GM12878 (cell line): Measurements from ENCODE around the gene EPHA8. TPM values are rescaled to one million over a fixed set of nuclear protein-coding genes. Genes with fewer than 3 reads are reported as not detected.

Experiments used
- ATAC-seq: fragments of 200-7000 bp; cut with Tn5 transposase; 3 replicates; pipeline ENCODE4 v1.9.1; 2020; ENCODE audit warnings: mild to moderate bottlenecking, moderate library complexity
- BruUV-seq: library from RNA; stranded (reverse); fragments of 400-500 nt; replicated peaks from 2 replicates; lab custom pipeline; 2021; lab: Mats Ljungman, UMichigan
- CTCF ChIA-PET: fragments of 300-600 bp; sonication (Branson Sonifier 250); formaldehyde crosslinking; extraction: SDS; loops from one replicate; lab custom pipeline; 2021; ENCODE audit warnings: inconsistent platforms; lab: Yijun Ruan, JAX
- POLR2A ChIA-PET: fragments of 350-600 bp; formaldehyde crosslinking; extraction: SDS; loops from one replicate; lab custom pipeline; 2021; ENCODE audit warnings: inconsistent platforms; lab: Charles Lee
- RAD21 ChIA-PET: fragments of 300-600 bp; sonication (Branson Sonifier 250); formaldehyde crosslinking; loops from one replicate; lab custom pipeline; 2023; ENCODE audit warnings: antibody characterized with exemption; ENCODE audit not compliant: unreplicated experiment; lab: Charles Lee
- SMC1A ChIA-PET: fragments of 300-600 bp; sonication (Branson Sonifier 250); formaldehyde crosslinking; loops from one replicate; lab custom pipeline; 2023; ENCODE audit not compliant: unreplicated experiment, uncharacterized antibody; lab: Charles Lee
- DNase-seq: peaks from one replicate; pipeline ENCODE4 v3.0.0-alpha.2; 2011; ENCODE audit warnings: low read depth, low spot score
- FAIRE-seq: peaks from 3 replicates; lab custom pipeline; 2011; peaks lifted over from hg19 to GRCh38; lab: Jason Lieb, UNC
- H2AFZ ChIP-seq: 2 replicates; pipeline ENCODE4 v1.6.0; 2011; ENCODE audit warnings: low read depth, low read length, control low read depth; ENCODE audit not compliant: control insufficient read depth
- H3K27ac ChIP-seq: 2 replicates; pipeline ENCODE4 v1.5.1; 2011; ENCODE audit warnings: control low read depth; ENCODE audit not compliant: control insufficient read depth, insufficient read depth
- H3K27me3 ChIP-seq, 2 experiments: replicated peaks in 1 of 2; 2 replicates each; pipeline versions ENCODE4 v1.6.0 to v1.6.1; 2011; ENCODE audit warnings: low read length in 1 of 2; ENCODE audit not compliant: control insufficient read depth in 2 of 2, insufficient read depth in 2 of 2
- H3K36me3 ChIP-seq, 2 experiments: 2 replicates each; pipeline ENCODE4 v1.5.1; 2011; ENCODE audit warnings: low read length in 1 of 2; ENCODE audit not compliant: control insufficient read depth in 2 of 2, insufficient read depth in 2 of 2
- H3K4me1 ChIP-seq: 2 replicates; pipeline ENCODE4 v1.6.1; 2011; ENCODE audit warnings: mild to moderate bottlenecking, low read length, moderate library complexity, mixed read lengths; ENCODE audit not compliant: control insufficient read depth, insufficient read depth
- H3K4me2 ChIP-seq: 2 replicates; pipeline ENCODE4 v1.6.0; 2011; ENCODE audit warnings: control low read depth; ENCODE audit not compliant: control insufficient read depth, insufficient read depth
- H3K4me3 ChIP-seq: fragments of 200-600 bp; sonication (generic); 2 replicates; pipeline ENCODE4 v1.5.1; 2016
- H3K79me2 ChIP-seq: 2 replicates; pipeline ENCODE4 v1.6.0; 2011; ENCODE audit warnings: low read length; ENCODE audit not compliant: control insufficient read depth, insufficient read depth
- H3K9ac ChIP-seq: 2 replicates; pipeline ENCODE4 v1.8.0; 2011; ENCODE audit warnings: low read length, control low read depth, mixed read lengths; ENCODE audit not compliant: control insufficient read depth, insufficient read depth
- H3K9me3 ChIP-seq: replicated peaks from 3 replicates; pipeline ENCODE4 v1.5.1; 2011; ENCODE audit warnings: mild to moderate bottlenecking, low read length; ENCODE audit not compliant: control insufficient read depth, insufficient read depth
- H4K20me1 ChIP-seq: 2 replicates; pipeline ENCODE4 v1.6.0; 2011; ENCODE audit not compliant: control insufficient read depth, insufficient read depth
- BACH1 ChIP-seq: fragments of 450-650 bp; IDR thresholded peaks from 2 replicates; pipeline ENCODE4 v1.6.1; 2017; ENCODE audit warnings: mild to moderate bottlenecking, borderline replicate concordance
- BMI1 ChIP-seq: fragments of 450-650 bp; IDR thresholded peaks from 2 replicates; pipeline ENCODE4 v1.6.1; 2016; ENCODE audit warnings: mild to moderate bottlenecking, moderate library complexity, borderline replicate concordance
- CBX5 ChIP-seq: sonication (generic); IDR thresholded peaks from 2 replicates; pipeline ENCODE4 v1.6.1; 2016; ENCODE audit warnings: low read depth, moderate library complexity, mild to moderate bottlenecking, inconsistent platforms
- DPF2 ChIP-seq: fragments of 450-650 bp; IDR thresholded peaks from 2 replicates; pipeline ENCODE4 v1.6.1; 2017; ENCODE audit warnings: mild to moderate bottlenecking
- EGR1 ChIP-seq, 2 experiments: IDR thresholded peaks; 1 replicate in 1 of 2; 2 replicates in 1 of 2; pipeline ENCODE4 v1.6.1; 2011 to 2012; ENCODE audit warnings: low read depth in 2 of 2, low read length in 2 of 2, borderline replicate concordance in 1 of 2, mild to moderate bottlenecking in 1 of 2, moderate library complexity in 1 of 2
- KDM1A ChIP-seq: fragments of 200-600 bp; sonication (generic); IDR thresholded peaks from 2 replicates; pipeline ENCODE4 v1.6.1; 2016; ENCODE audit warnings: borderline replicate concordance
- KLF5 ChIP-seq: fragments of 450-650 bp; IDR thresholded peaks from 2 replicates; pipeline ENCODE4 v1.6.1; 2014; ENCODE audit warnings: mild to moderate bottlenecking; ENCODE audit not compliant: partially characterized antibody
- LARP7 ChIP-seq: fragments of 450-650 bp; IDR thresholded peaks from 2 replicates; pipeline ENCODE4 v1.6.1; 2017; ENCODE audit warnings: mild to moderate bottlenecking
- MEF2B ChIP-seq: fragments of 450-650 bp; IDR thresholded peaks from 2 replicates; pipeline ENCODE4 v1.6.1; 2018; ENCODE audit warnings: mild to moderate bottlenecking, moderate library complexity; ENCODE audit not compliant: partially characterized antibody, poor library complexity, severe bottlenecking
- NR2C1 ChIP-seq: fragments of 450-650 bp; IDR thresholded peaks from 2 replicates; pipeline ENCODE4 v1.6.1; 2017; ENCODE audit warnings: antibody characterized with exemption, mild to moderate bottlenecking, moderate library complexity
- PAX8 ChIP-seq: fragments of 450-650 bp; IDR thresholded peaks from 2 replicates; pipeline ENCODE4 v1.6.1; 2017; ENCODE audit warnings: mild to moderate bottlenecking, moderate library complexity
- PML ChIP-seq: IDR thresholded peaks from 2 replicates; pipeline ENCODE4 v1.6.1; 2012; ENCODE audit warnings: low read length, inconsistent platforms
- WGBS: methylation state at CpG from one replicate; pipeline ENCODE4 v1.1.6; 2016; ENCODE audit warnings: low lambda C conversion rate; ENCODE audit not compliant: insufficient replicate concordance, insufficient coverage; ENCODE audit errors: missing lambda C conversion rate; 5-methylcytosine and 5-hydroxymethylcytosine counted together
- in situ Hi-C: fragments of 300-500 bp; cut with MboI; formaldehyde crosslinking; loops from 9 replicates; pipeline ENCODE4 v1.14.3; 2018; ENCODE audit warnings: mixed read lengths
- intact Hi-C: fragments of 100-400 bp; cut with micrococcal nuclease; formaldehyde crosslinking; loops from one replicate; pipeline ENCODE4 v1.14.2; 2022; ENCODE audit not compliant: unreplicated experiment
- polyA plus RNA-seq, 11 experiments: library from polyadenylated mRNA; depleted of rRNA in 4 of 11; unstranded in 6 of 11; stranded (reverse) in 5 of 11; fragments of >200 nt; fragmentation: Nextera tagmentation in 4 of 11; fragmentation: Illumina TruSeq in 1 of 11; extraction: Ambion mirVana in 4 of 11; extraction: Trizol in 1 of 11; gene quantifications; 1 replicate in 1 of 11; 2 replicates in 10 of 11; pipeline versions ENCODE4 v1.2.1 to v1.2.3, GENCODE V29; 2011 to 2016; ENCODE audit warnings: inconsistent platforms in 2 of 11, missing spikeins in 2 of 11, low read depth in 1 of 11
- total RNA-seq, 4 experiments: library from RNA; depleted of rRNA in 3 of 4; stranded (reverse); fragments of >200 nt in 3 of 4; fragmentation: Illumina TruSeq in 1 of 4; extraction: Trizol in 1 of 4; gene quantifications; 2 replicates each; pipeline versions ENCODE4 v1.2.1 to v1.2.3, GENCODE V29; 2013 to 2021
- TF ChIP-seq, protein P1 (sequence below): IDR thresholded peaks from 2 replicates; pipeline ENCODE4 v1.6.1; 2011; ENCODE audit warnings: low read depth, mild to moderate bottlenecking, low read length, moderate library complexity, borderline replicate concordance; ENCODE audit errors: extremely low read depth

Gene EPHA8
- total and polyA plus RNA-seq, 10 of the 15 experiments (the other 5 are each of a cell fraction or from before 2014, with no cell fraction given), result not detected

GRCh38 chr1:22618056-22618455 is 54.8 kb downstream of the EPHA8 start:
- Histone ChIP-seq H3K36me3 (no peaks in the 10 kb centered on the region), H3K4me3 (no peak overlapping the region), H3K79me2 (no peaks in the 10 kb centered on the region), H3K27ac (no peak overlapping the region), H3K27me3 (peaks cover 0 to 3% of the 10 kb centered on the region in 2 experiments; a peak in 3 of 4 replicates), H3K9ac (no peak overlapping the region), H3K4me1 (no peaks in the 10 kb centered on the region), H4K20me1 (no peaks in the 10 kb centered on the region; the same call in 1 of the 2 replicates), H3K4me2 (no peak overlapping the region), H2AFZ (no peak overlapping the region), H3K9me3 (no peaks in the 10 kb centered on the region)
- WGBS, result 47% methylated on average over 16 of the region's 16 CpGs
- ChIA-PET SMC1A (no interaction called here), CTCF (no interaction called here), POLR2A (no interaction called here), RAD21 (no interaction called here)
- no peak for ATAC-seq
- no peak for FAIRE-seq
- intact Hi-C loops, result no loop called here
- BruUV-seq, result no TSS peak
- no peak for TF ChIP-seq LARP7
- TF ChIP-seq PML, result no peak
- no peak for TF ChIP-seq NR2C1
- no peak for TF ChIP-seq BMI1
- no peak for TF ChIP-seq CBX5
- TF ChIP-seq DPF2, result no peak
- no peak for TF ChIP-seq KDM1A
- no peak for TF ChIP-seq KLF5
- no peak for TF ChIP-seq MEF2B
- TF ChIP-seq PAX8, result no peak
- TF ChIP-seq BACH1, result no peak
- TF ChIP-seq, protein P1, sequence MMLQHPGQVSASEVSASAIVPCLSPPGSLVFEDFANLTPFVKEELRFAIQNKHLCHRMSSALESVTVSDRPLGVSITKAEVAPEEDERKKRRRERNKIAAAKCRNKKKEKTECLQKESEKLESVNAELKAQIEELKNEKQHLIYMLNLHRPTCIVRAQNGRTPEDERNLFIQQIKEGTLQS, result no peak
- TF ChIP-seq EGR1 (IDR thresholded peaks at IDR 0.05; ENCODE audit: borderline replicate concordance in 1 of 2, low read depth in 2 of 2, low read length in 2 of 2), result no peak
- no peak for DNase-seq
- in situ Hi-C loops, result no loop called here
